Measurements from ENCODE around the gene BTBD2. TPM values are rescaled to one million over a fixed set of nuclear protein-coding genes. Genes with fewer than 3 reads are reported as not detected.

Gene BTBD2
- total and polyA plus RNA-seq, 4 donors = 7.4 to 25.1 (median 20.2) TPM

DNA sequence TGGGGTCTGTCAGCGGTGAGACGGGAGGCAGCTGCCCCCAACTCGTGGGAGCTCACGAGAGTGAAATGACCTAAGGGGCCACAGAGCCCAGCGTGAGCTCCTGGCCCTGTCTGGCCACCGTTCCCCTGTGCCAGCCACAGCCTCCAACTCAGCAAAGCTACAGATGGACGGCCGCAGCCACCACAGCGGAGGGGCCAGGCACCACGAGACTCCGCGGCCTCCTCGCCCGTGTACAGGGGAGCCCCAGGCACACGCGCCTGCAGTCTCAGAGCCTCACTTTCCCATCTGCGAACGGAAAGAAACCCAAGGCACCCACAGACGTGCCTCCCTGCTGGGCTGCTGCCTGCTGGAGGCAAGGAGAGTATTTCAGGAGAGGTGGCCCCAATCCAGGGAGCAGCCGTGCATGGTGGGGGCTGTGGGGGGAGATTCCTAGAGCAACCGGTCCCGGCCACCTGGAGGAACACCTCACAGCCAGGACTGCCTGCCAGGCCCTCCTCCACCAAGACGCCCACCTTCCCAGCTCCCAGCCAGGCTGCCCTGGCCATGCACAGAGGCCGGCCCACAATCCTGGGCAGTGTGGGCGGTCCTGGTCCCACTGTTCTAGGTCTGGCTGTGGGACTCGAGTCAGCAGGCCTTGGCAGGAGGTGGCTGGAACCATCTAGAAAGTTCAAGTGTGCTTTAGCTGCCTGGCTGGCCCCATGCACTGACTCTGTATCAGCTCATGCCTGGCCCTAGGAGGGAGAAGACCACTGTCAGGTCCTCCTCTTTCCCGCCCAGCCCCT, 33.6 kb upstream of the BTBD2 start:
- Histone ChIP-seq H3K4me1 (ENCODE audit: control insufficient read depth in 4 of 4, insufficient read depth in 4 of 4, low read length in 3 of 4) (peaks cover 40 to 76% (median 68%) of the 10 kb centered on the region in 4 donors), H3K4me3 (ENCODE audit: low read depth in 1 of 3, low read length in 3 of 3) (peak overlapping the region; percentile 81 to 91 (median 84)), H3K27ac (ENCODE audit: low read depth in 1 of 2, low read length in 2 of 2) (peak overlapping the region; percentile 95 to 99), H3K9ac (ENCODE audit: low read depth in 1 of 2, low read length in 2 of 2) (peak overlapping the region; percentile 37 to 99), H3K27me3 (ENCODE audit: control insufficient read depth in 4 of 4, insufficient read depth in 4 of 4, low read length in 3 of 4) (no peaks in the 10 kb centered on the region), H3K36me3 (ENCODE audit: control insufficient read depth in 4 of 4, insufficient read depth in 3 of 4, low read depth in 1 of 4, low read length in 3 of 4) (peaks cover 0 to 13% (median under 1%) of the 10 kb centered on the region in 4 donors), H3K9me3 (ENCODE audit: control insufficient read depth in 4 of 4, low read length in 3 of 4) (no peaks in the 10 kb centered on the region)
- TF ChIP-seq RXRA (IDR thresholded peaks at IDR 0.05) (no peak), SP1 (IDR thresholded peaks at IDR 0.05) (peak; percentile 18), FOXA2 (IDR thresholded peaks at IDR 0.05) (no peak)
- peak; percentile 64 for DNase-seq (ENCODE audit: low spot score)
- 22% methylated on average over 27 of the region's 27 CpGs for WGBS

DNA sequence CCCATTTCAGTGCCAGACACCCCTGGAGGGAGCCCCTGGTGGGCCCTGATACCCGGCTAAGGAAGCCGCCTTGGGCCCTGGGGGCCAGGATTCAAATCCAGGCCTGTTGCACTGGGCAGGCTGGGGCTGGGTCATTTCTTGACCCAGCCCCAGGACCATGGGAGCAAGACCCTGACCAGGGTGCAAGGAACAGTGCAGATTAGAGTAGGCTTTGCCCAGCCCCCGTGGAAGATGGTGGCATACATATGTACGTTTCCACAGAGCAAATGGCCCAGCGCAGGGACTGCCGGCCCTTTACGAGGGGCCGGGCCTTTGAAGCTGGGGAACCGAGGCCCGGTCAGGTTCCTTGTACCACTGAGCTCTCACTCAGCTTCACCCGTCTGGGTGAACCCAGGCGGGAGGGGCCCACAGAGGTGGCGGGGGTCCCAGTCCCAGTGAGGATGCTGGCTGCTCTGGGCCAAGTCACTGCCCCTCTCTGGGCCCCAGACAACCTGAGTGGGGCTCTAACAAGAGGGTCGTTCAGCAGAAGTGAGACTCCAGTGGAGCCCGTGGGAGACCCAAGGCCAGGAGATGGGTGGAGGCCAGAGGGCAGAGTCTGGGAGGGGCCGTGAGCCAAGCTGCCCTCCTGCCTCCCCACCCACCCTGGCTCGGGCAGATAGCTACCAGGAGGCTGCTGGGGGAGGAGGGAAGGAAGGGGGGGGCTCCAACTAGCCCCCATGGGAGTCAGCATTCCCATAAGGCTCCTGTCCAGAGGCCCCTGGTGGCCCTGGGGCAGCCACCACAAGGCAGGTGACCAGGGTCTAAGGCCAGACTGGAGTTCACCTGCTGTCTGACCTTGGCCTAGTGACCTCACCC, 32.8 kb upstream of the BTBD2 start:
- H3K9me3 ChIP-seq (ENCODE audit: control insufficient read depth in 4 of 4, low read length in 3 of 4) = no peaks in the 10 kb centered on the region
- 64% methylated on average over 17 of the region's 17 CpGs for WGBS
- peak overlapping the region in 2 of 3 donors; percentile 81 to 91 for H3K4me3 ChIP-seq (ENCODE audit: low read depth in 1 of 3, low read length in 3 of 3)
- H3K4me1 ChIP-seq (ENCODE audit: control insufficient read depth in 4 of 4, insufficient read depth in 4 of 4, low read length in 3 of 4) = peaks cover 39 to 77% (median 74%) of the 10 kb centered on the region in 4 donors
- H3K27ac ChIP-seq (ENCODE audit: low read depth in 1 of 2, low read length in 2 of 2) = peak overlapping the region; percentile 95 to 99
- peak overlapping the region in 1 of 2 donors; percentile 99 for H3K9ac ChIP-seq (ENCODE audit: low read depth in 1 of 2, low read length in 2 of 2)
- DNase-seq (ENCODE audit: low spot score) = peak; percentile 80
- TF ChIP-seq RXRA (IDR thresholded peaks at IDR 0.05) (peak; percentile 55 to 58), FOXA2 (IDR thresholded peaks at IDR 0.05) (no peak), NR2F2 (IDR thresholded peaks at IDR 0.05) (peak; percentile 53), JUND (IDR thresholded peaks at IDR 0.05) (no peak), HNF4A (conservative IDR thresholded peaks at IDR 0.05) (peak; percentile 13 to 55), GABPA (IDR thresholded peaks at IDR 0.05 in 1 of 2, conservative IDR thresholded peaks at IDR 0.05 in 1 of 2) (no peak)
- TF ChIP-seq, protein P1, sequence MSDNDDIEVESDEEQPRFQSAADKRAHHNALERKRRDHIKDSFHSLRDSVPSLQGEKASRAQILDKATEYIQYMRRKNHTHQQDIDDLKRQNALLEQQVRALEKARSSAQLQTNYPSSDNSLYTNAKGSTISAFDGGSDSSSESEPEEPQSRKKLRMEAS (IDR thresholded peaks at IDR 0.05) = no peak
- H3K27me3 ChIP-seq (ENCODE audit: control insufficient read depth in 4 of 4, insufficient read depth in 4 of 4, low read length in 3 of 4) = no peaks in the 10 kb centered on the region
- peaks cover 0 to 13% (median 2%) of the 10 kb centered on the region in 4 donors for H3K36me3 ChIP-seq (ENCODE audit: control insufficient read depth in 4 of 4, insufficient read depth in 3 of 4, low read depth in 1 of 4, low read length in 3 of 4)

DNA sequence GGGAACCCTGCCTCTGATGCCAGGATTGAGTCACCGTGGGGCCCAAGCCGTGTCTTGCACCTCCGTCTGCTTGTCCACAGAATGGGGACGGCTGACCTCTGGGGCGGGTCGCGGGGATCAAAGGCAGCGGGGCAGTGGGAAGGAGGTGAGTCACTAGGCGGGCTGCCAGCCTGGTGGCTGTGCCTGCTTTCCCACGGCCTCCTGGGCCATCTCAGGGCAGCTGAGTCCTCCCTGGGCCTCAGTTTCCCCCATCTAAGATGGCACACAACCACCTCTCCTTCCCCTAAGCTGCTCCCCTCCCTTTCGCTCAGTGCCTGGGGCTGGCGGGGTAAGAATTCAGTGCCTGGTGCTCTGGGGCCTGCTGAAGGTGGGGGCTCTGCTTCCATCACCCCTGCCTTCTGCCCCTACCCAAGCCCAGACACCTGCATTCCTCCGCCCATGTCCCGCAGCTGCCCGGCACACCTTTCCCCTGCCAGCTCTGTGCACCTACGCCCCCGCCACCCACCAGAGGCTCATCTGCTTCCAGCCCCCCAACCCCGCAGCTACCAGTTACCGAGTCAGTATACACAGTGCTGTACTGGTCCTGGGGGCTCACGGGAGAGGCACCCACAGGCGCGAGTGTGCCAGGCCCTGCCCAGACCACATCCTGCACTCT, 32.1 kb upstream of the BTBD2 start:
- peak overlapping the region; percentile 95 to 99 for H3K27ac ChIP-seq (ENCODE audit: low read depth in 1 of 2, low read length in 2 of 2)
- 57% methylated on average over 22 of the region's 22 CpGs for WGBS
- no peak overlapping the region for H3K4me3 ChIP-seq (ENCODE audit: low read depth in 1 of 3, low read length in 3 of 3)
- no peak for DNase-seq (ENCODE audit: low spot score)
- H3K36me3 ChIP-seq (ENCODE audit: control insufficient read depth in 4 of 4, insufficient read depth in 3 of 4, low read depth in 1 of 4, low read length in 3 of 4) = peaks cover 0 to 13% (median 3%) of the 10 kb centered on the region in 4 donors
- no peaks in the 10 kb centered on the region for H3K27me3 ChIP-seq (ENCODE audit: control insufficient read depth in 4 of 4, insufficient read depth in 4 of 4, low read length in 3 of 4)
- no peak overlapping the region for H3K9ac ChIP-seq (ENCODE audit: low read depth in 1 of 2, low read length in 2 of 2)
- peaks cover 44 to 83% (median 80%) of the 10 kb centered on the region in 4 donors for H3K4me1 ChIP-seq (ENCODE audit: control insufficient read depth in 4 of 4, insufficient read depth in 4 of 4, low read length in 3 of 4)
- no peaks in the 10 kb centered on the region for H3K9me3 ChIP-seq (ENCODE audit: control insufficient read depth in 4 of 4, low read length in 3 of 4)
- TF ChIP-seq, protein P2, sequence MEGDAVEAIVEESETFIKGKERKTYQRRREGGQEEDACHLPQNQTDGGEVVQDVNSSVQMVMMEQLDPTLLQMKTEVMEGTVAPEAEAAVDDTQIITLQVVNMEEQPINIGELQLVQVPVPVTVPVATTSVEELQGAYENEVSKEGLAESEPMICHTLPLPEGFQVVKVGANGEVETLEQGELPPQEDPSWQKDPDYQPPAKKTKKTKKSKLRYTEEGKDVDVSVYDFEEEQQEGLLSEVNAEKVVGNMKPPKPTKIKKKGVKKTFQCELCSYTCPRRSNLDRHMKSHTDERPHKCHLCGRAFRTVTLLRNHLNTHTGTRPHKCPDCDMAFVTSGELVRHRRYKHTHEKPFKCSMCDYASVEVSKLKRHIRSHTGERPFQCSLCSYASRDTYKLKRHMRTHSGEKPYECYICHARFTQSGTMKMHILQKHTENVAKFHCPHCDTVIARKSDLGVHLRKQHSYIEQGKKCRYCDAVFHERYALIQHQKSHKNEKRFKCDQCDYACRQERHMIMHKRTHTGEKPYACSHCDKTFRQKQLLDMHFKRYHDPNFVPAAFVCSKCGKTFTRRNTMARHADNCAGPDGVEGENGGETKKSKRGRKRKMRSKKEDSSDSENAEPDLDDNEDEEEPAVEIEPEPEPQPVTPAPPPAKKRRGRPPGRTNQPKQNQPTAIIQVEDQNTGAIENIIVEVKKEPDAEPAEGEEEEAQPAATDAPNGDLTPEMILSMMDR (IDR thresholded peaks at IDR 0.05; ENCODE audit: low read depth, low read length, missing input control) = no peak
- TF ChIP-seq HNF4G (IDR thresholded peaks at IDR 0.05) (no peak), YY1 (IDR thresholded peaks at IDR 0.05) (no peak), GABPA (IDR thresholded peaks at IDR 0.05 in 1 of 2, conservative IDR thresholded peaks at IDR 0.05 in 1 of 2) (no peak), JUND (IDR thresholded peaks at IDR 0.05) (peak; percentile 72 to 86), EGR1 (IDR thresholded peaks at IDR 0.05; ENCODE audit: low read depth in 2 of 2) (no peak), TAF1 (conservative IDR thresholded peaks at IDR 0.05) (no peak), FOXA1 (IDR thresholded peaks at IDR 0.05) (no peak), RXRA (IDR thresholded peaks at IDR 0.05) (peak; percentile 72 to 77), RAD21 (IDR thresholded peaks at IDR 0.05) (no peak)
- TF ChIP-seq, protein P3, sequence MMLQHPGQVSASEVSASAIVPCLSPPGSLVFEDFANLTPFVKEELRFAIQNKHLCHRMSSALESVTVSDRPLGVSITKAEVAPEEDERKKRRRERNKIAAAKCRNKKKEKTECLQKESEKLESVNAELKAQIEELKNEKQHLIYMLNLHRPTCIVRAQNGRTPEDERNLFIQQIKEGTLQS (IDR thresholded peaks at IDR 0.05) = peak; percentile 20
- TF ChIP-seq, protein P4, sequence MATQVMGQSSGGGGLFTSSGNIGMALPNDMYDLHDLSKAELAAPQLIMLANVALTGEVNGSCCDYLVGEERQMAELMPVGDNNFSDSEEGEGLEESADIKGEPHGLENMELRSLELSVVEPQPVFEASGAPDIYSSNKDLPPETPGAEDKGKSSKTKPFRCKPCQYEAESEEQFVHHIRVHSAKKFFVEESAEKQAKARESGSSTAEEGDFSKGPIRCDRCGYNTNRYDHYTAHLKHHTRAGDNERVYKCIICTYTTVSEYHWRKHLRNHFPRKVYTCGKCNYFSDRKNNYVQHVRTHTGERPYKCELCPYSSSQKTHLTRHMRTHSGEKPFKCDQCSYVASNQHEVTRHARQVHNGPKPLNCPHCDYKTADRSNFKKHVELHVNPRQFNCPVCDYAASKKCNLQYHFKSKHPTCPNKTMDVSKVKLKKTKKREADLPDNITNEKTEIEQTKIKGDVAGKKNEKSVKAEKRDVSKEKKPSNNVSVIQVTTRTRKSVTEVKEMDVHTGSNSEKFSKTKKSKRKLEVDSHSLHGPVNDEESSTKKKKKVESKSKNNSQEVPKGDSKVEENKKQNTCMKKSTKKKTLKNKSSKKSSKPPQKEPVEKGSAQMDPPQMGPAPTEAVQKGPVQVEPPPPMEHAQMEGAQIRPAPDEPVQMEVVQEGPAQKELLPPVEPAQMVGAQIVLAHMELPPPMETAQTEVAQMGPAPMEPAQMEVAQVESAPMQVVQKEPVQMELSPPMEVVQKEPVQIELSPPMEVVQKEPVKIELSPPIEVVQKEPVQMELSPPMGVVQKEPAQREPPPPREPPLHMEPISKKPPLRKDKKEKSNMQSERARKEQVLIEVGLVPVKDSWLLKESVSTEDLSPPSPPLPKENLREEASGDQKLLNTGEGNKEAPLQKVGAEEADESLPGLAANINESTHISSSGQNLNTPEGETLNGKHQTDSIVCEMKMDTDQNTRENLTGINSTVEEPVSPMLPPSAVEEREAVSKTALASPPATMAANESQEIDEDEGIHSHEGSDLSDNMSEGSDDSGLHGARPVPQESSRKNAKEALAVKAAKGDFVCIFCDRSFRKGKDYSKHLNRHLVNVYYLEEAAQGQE (IDR thresholded peaks at IDR 0.05) = no peak

Measured in liver (tissue), 9 donors.